Left renal cortex interstitium (tissue), 4 donors: ENCODE results near the gene BET1. TPM values are rescaled to one million over a fixed set of nuclear protein-coding genes. Genes with fewer than 3 reads are reported as not detected.
"Not testable (repeated sequence)": the region's sequence is repeated elsewhere in the genome, so short reads cannot be mapped to it uniquely, and the experiment has no call there.

Experiments
- DNase-seq, 4 donors: peaks; one replicate each; pipeline ENCODE4 v3.0.0-alpha.2; 2013; ENCODE audit warnings: low read depth in 4 of 4, low spot score in 2 of 4, missing footprints in 1 of 4
- polyA plus RNA-seq, 4 donors: library from polyadenylated mRNA; unstranded; fragments of 120-200 nt; gene quantifications; one replicate each; pipeline ENCODE4 v1.2.1, GENCODE V29; 2013; ENCODE audit not compliant: insufficient read length in 4 of 4

Gene BET1
- 10 to 100 TPM; 38.3 to 52.4 (median 50.1) TPM for polyA plus RNA-seq

GRCh38 chr7:94004024-94004951 lies at the start of gene BET1:
BET1 (minus strand) TSS chr7:94004355; CDS start chr7:94004216, 139 bp downstream.
- peak; percentile 92 to 99 (median 95) for DNase-seq

- no peak for DNase-seq
Measured at GRCh38 chr7:94053532-94053931, 49.4 kb upstream of the BET1 start.

- DNase-seq: no peak
Measured at GRCh38 chr7:94052398-94053180, 48.4 kb upstream of the BET1 start.

GRCh38 chr7:94050046-94050445 lies 45.9 kb upstream of the BET1 start:
- DNase-seq: no peak

- no peak for DNase-seq
Measured at GRCh38 chr7:94049615-94050014, 45.5 kb upstream of the BET1 start.

- DNase-seq: no peak
Measured at GRCh38 chr7:94048755-94049154, 44.6 kb upstream of the BET1 start.

- DNase-seq: no peak
Measured at GRCh38 chr7:94047956-94048355, 43.8 kb upstream of the BET1 start.

- DNase-seq: no peak
Measured at GRCh38 chr7:94045581-94045980, 41.4 kb upstream of the BET1 start.

- no peak for DNase-seq
Measured at GRCh38 chr7:94044806-94045205, 40.7 kb upstream of the BET1 start.

GRCh38 chr7:94043299-94043698 lies 39.1 kb upstream of the BET1 start:
- no peak for DNase-seq

GRCh38 chr7:94042381-94042780 lies 38.2 kb upstream of the BET1 start:
- DNase-seq: no peak

- DNase-seq: no peak
Measured at GRCh38 chr7:94041529-94041928, 37.4 kb upstream of the BET1 start.

- no peak for DNase-seq
Measured at GRCh38 chr7:94040254-94040653, 36.1 kb upstream of the BET1 start.

- DNase-seq: no peak
Measured at GRCh38 chr7:94039368-94040035, 35.3 kb upstream of the BET1 start.

GRCh38 chr7:94031865-94032264 lies 27.7 kb upstream of the BET1 start:
- no peak for DNase-seq

- no peak for DNase-seq
Measured at GRCh38 chr7:94030634-94031033, 26.5 kb upstream of the BET1 start.

- no peak for DNase-seq
Measured at GRCh38 chr7:94029976-94030375, 25.8 kb upstream of the BET1 start.

GRCh38 chr7:94028768-94029167 lies 24.6 kb upstream of the BET1 start:
- no peak for DNase-seq

GRCh38 chr7:94026619-94027018 lies 22.5 kb upstream of the BET1 start:
- DNase-seq: not testable (repeated sequence)

GRCh38 chr7:94022550-94022949 lies 18.4 kb upstream of the BET1 start:
- DNase-seq: no peak

- DNase-seq: no peak
Measured at GRCh38 chr7:94016786-94017185, 12.6 kb upstream of the BET1 start.
